ENCODE data around the gene MS4A8. TPM values are rescaled to one million over a fixed set of nuclear protein-coding genes. Genes with fewer than 3 reads are reported as not detected.

Gene MS4A8
- total and polyA plus RNA-seq, 2 of the 4 experiments (the other 2 are of a cell fraction): not detected

GRCh38 chr11:60701469-60701818 is 2.0 kb downstream of the MS4A8 start:
- no peak for TF ChIP-seq POLR2A (IDR thresholded peaks at IDR 0.05; ENCODE audit: low read depth, low read length)
- TF ChIP-seq RFX5 (IDR thresholded peaks at IDR 0.05; ENCODE audit: low read depth, low read length): no peak
- no peak for TF ChIP-seq ELK1 (IDR thresholded peaks at IDR 0.05; ENCODE audit: borderline replicate concordance, low read depth, low read length)
- TF ChIP-seq RAD21 (IDR thresholded peaks at IDR 0.05; ENCODE audit: low read length): no peak
- no peak for TF ChIP-seq NFE2L2 (IDR thresholded peaks at IDR 0.05; ENCODE audit: low read depth, low read length)
- TF ChIP-seq SMC3 (IDR thresholded peaks at IDR 0.05; ENCODE audit: low read depth, low read length): no peak
- no peak for TF ChIP-seq MAZ (IDR thresholded peaks at IDR 0.05; ENCODE audit: borderline replicate concordance, low read depth, low read length)
- no peak for TF ChIP-seq MAFK (IDR thresholded peaks at IDR 0.05; ENCODE audit: low read depth, low read length)
- TF ChIP-seq RCOR1 (IDR thresholded peaks at IDR 0.05; ENCODE audit: insufficient replicate concordance, low read length): no peak
- TF ChIP-seq, protein P1, sequence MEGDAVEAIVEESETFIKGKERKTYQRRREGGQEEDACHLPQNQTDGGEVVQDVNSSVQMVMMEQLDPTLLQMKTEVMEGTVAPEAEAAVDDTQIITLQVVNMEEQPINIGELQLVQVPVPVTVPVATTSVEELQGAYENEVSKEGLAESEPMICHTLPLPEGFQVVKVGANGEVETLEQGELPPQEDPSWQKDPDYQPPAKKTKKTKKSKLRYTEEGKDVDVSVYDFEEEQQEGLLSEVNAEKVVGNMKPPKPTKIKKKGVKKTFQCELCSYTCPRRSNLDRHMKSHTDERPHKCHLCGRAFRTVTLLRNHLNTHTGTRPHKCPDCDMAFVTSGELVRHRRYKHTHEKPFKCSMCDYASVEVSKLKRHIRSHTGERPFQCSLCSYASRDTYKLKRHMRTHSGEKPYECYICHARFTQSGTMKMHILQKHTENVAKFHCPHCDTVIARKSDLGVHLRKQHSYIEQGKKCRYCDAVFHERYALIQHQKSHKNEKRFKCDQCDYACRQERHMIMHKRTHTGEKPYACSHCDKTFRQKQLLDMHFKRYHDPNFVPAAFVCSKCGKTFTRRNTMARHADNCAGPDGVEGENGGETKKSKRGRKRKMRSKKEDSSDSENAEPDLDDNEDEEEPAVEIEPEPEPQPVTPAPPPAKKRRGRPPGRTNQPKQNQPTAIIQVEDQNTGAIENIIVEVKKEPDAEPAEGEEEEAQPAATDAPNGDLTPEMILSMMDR (conservative IDR thresholded peaks at IDR 0.05; ENCODE audit: low read depth, low read length): no peak
- no peak for TF ChIP-seq FOS (IDR thresholded peaks at IDR 0.05; ENCODE audit: low read depth, low read length)
- no peak for TF ChIP-seq BHLHE40 (IDR thresholded peaks at IDR 0.05; ENCODE audit: low read depth, low read length)
- TF ChIP-seq CHD1 (IDR thresholded peaks at IDR 0.05; ENCODE audit: low read depth, low read length): no peak
- TF ChIP-seq CEBPB (IDR thresholded peaks at IDR 0.05; ENCODE audit: low read depth, low read length): no peak
- TF ChIP-seq, protein P2, sequence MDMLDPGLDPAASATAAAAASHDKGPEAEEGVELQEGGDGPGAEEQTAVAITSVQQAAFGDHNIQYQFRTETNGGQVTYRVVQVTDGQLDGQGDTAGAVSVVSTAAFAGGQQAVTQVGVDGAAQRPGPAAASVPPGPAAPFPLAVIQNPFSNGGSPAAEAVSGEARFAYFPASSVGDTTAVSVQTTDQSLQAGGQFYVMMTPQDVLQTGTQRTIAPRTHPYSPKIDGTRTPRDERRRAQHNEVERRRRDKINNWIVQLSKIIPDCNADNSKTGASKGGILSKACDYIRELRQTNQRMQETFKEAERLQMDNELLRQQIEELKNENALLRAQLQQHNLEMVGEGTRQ (IDR thresholded peaks at IDR 0.05; ENCODE audit: low read depth, low read length): no peak
- CTCF ChIA-PET: interaction anchor here (1.7 kb wide), 1 partner anchor 11 kb away, joined by 4 read pairs; no protein-coding TSS in a partner anchor
- no peak overlapping the region for H3K4ac ChIP-seq (ENCODE audit: low read depth, low read length)

More at GRCh38 chr11:60701469-60701818, 2.0 kb downstream of the MS4A8 start:
- no peaks in the 10 kb centered on the region for H3K36me3 ChIP-seq (ENCODE audit: control insufficient read depth, insufficient read depth, low read length)
- no peak for DNase-seq
- dilution Hi-C loops (cut with HindIII; ENCODE audit: low sequenced_read_pairs, unreplicated experiment) (no loop called here), intact Hi-C loops (cut with micrococcal nuclease) (no loop called here), in situ Hi-C loops (cut with MboI; ENCODE audit: low sequenced_read_pairs) (no loop called here)
- no peak overlapping the region for H2BK5ac ChIP-seq (ENCODE audit: low read depth, low read length, poor library complexity, severe bottlenecking)
- H4K8ac ChIP-seq (ENCODE audit: low read depth in 2 of 2, low read length in 2 of 2): no peak overlapping the region
- H4K5ac ChIP-seq (ENCODE audit: low read depth, low read length): no peak overlapping the region
- H3K4me1 ChIP-seq (ENCODE audit: control insufficient read depth, insufficient read depth, low read length): no peaks in the 10 kb centered on the region
- no peak overlapping the region for H3K4me2 ChIP-seq (ENCODE audit: low read depth, low read length)
- H3K9me1 ChIP-seq (ENCODE audit: insufficient read depth, low read length): no peaks in the 10 kb centered on the region
- H3K18ac ChIP-seq (ENCODE audit: low read depth, low read length): no peak overlapping the region
- BruUV-seq (replicated peaks): no TSS peak
- H2BK20ac ChIP-seq (ENCODE audit: low read depth, low read length): no peak overlapping the region
- WGBS, 2 experiments (ENCODE audit: extremely low coverage in 2 of 2, insufficient read length in 1 of 2): 80% methylated on average over 2 of the region's 4 CpGs; no CpG with 5 or more reads in 1 of the 2 experiments
- H2BK120ac ChIP-seq (ENCODE audit: low read depth, low read length): no peak overlapping the region
- H3K9me3 ChIP-seq (ENCODE audit: control insufficient read depth, insufficient read depth, low read length): no peaks in the 10 kb centered on the region
- no peaks in the 10 kb centered on the region for H3K27me3 ChIP-seq (ENCODE audit: control insufficient read depth, insufficient read depth, low read length)
- POLR2A ChIA-PET (ENCODE audit: unreplicated experiment): no interaction called here
- ATAC-seq (ENCODE audit: low read depth): no peak
- H3K27ac ChIP-seq (ENCODE audit: insufficient read depth, low read length): no peak overlapping the region
- no peak overlapping the region for H3K4me3 ChIP-seq (ENCODE audit: insufficient read depth, low read depth, low read length)
- H2AFZ ChIP-seq (replicated peaks; ENCODE audit: low read length, poor library complexity): no peak overlapping the region
- H2BK15ac ChIP-seq (ENCODE audit: low read depth, low read length): no peak overlapping the region
- no peak overlapping the region for H3K14ac ChIP-seq (replicated peaks; ENCODE audit: low read depth, low read length)
- H3K9ac ChIP-seq (ENCODE audit: low read depth, low read length): no peak overlapping the region
- H2AK5ac ChIP-seq (ENCODE audit: low read depth, low read length): no peak overlapping the region
- H4K91ac ChIP-seq (ENCODE audit: insufficient read depth, low read depth, low read length): no peak overlapping the region
- no peak overlapping the region for H3K56ac ChIP-seq (ENCODE audit: extremely low read depth, insufficient read depth, low read length)
- H3K23ac ChIP-seq (ENCODE audit: low read depth, low read length): no peak overlapping the region
- no peak overlapping the region for H2AK9ac ChIP-seq (replicated peaks; ENCODE audit: low read depth, low read length, poor library complexity)
- H3K79me1 ChIP-seq (ENCODE audit: low read depth in 1 of 2, low read length in 2 of 2): no peaks in the 10 kb centered on the region
- H4K20me1 ChIP-seq (ENCODE audit: insufficient read depth, low read length): no peaks in the 10 kb centered on the region

All from IMR-90 (cell line).